NCI-H446 (cell line): ENCODE data around the gene PLEKHA8.

Experiments
- DNase-seq, 2 experiments: peaks; one replicate each; lab custom pipeline; 2025; lab: John Stamatoyannopoulos, UW

Gene PLEKHA8

DNA sequence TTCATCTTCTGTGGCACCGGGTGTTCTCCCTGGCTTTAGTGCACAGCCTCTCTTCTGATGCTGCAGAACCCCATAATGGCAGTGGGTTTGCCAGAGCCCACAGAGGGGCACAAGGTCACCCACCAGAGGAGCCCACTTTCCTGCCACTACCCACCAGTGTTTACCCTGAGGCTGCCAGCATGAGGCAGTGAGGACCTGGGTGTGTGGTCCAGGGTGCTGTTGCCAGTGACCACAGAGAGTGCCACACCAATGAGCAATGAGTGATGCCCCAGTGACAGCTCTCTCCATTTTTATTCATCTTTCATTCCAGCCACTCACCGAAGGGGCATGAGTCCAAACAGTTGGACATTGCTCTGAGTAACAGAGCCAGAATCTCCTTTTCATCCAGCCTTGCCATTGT is 141.4 kb downstream of the PLEKHA8 start:
- no peak for DNase-seq

DNA sequence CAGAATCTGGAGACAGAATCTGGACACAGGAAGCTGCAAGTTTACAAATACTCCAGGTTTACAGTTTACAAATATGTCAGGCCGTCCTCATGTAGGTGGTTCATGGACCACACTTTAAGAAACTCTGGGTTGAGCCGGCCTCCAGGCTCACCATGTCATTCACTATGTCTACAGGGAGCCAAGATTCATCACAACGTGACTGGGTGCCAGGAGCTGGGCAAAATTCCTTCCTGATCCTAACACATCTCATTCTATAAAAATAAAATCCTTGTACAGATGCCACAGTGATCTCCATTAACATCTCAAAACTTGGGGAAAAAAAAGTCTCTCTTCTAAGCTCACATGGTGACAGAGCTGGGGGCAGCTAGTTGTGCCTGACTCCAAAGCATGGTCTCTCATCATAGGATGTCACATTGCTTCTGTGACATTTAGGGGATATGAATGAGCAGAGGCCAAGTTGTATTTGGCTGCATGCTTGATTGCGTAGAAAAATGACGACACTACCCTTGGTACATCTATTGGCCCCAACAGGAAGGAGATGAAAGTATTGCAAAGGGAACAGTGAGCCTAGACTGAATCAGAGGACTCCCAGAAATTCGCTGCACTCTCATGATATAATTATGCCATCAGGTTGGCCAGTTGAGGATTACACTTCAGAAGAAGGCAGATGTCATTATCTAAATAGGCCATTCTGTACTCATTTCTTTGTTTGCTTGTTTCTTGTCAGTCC is 142.4 kb downstream of the PLEKHA8 start:
- DNase-seq: peak in 1 of 2 experiments; percentile 47

DNA sequence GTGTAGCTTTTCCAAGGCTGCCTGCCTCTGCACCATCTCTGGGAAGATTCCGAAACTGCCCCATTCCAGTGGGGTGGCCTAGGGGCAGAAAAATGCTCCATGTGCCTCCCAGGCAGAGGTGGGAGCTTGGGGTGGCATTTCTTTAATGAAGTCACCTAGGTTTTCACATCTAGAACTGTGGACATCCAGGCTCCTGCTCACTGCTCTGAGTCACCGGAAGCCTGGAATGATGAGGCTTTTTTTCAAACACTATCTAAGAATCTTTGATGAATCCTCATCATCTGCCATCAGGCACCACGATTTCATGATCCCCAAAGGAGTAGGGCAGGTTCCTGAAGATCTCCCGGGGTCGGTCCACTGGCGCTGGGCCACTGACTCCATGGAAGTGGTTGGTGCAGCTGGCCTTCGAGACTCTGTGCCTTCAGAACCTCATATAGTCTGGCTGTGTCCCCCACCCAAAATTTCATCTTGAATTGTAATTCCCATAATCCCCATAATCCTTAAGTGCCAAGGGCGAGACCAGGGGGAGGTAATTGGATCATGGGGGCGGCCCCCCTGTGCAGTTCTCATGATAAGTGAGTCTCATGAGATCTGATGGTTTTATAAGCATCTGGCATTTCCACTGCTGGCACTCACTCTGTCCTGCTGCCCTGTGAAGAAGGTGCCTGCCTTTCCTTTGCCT is 143.7 kb downstream of the PLEKHA8 start:
- DNase-seq: peak; percentile 61 to 82

DNA sequence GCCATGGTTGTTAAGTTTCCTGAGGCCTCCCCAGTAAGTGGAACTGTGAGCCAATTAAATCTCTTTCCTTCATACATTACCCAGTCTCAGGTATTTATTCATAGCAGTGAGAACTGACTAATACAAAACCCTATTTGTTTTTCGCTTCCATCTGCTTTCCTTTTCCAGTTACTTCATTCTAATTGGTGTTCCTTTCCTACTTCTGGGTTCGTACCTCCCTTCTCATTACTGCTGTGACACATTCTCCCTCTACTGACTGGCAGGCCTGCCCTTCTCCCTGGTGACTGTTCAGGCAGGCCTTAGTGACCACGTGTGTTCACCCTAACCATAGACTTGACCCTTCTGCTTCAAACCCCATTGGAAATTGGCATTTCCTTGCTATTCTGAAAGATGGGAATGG is 144.2 kb downstream of the PLEKHA8 start:
- DNase-seq: no peak

DNA sequence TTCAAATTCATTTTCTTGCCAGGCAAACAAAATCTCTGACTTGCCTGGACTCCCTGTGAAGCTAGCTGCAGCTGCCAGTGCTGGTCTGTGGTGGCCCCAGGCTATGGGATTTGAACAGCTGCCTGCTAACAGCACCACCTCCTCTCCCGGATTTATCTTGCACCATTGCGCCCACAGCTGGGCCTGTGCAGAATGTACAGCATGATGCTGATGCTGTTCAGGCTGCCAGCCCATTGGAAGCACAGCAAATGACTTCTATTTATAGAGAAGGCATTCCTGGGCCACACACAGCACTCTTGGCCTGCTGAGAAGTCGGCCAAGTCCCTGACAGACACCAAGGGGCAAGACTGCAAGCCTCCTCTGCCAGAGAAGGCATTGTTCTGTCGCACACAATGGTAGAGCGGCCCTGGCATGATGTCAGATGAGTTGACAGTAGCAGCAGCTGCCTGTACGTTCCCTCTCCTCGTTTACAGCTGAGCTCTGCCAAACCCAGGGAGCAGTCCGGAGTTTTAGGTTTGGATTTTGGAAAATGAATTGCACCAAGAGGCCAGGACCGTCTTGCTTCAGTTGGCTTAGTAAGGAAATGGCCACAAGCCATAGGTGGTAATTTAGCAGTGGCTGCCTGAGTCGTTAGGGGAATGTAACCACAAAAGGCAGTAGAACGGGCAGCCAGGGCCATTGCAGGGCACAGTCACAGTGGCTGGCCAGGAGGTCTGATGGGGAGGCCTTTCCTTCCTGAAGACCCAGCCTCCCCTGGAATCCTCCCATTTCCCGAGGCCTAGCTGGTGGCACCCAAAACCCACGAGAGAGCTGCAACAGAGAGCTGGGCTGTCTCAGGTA is 145.1 kb downstream of the PLEKHA8 start:
- DNase-seq: peak; percentile 97 to 100

DNA sequence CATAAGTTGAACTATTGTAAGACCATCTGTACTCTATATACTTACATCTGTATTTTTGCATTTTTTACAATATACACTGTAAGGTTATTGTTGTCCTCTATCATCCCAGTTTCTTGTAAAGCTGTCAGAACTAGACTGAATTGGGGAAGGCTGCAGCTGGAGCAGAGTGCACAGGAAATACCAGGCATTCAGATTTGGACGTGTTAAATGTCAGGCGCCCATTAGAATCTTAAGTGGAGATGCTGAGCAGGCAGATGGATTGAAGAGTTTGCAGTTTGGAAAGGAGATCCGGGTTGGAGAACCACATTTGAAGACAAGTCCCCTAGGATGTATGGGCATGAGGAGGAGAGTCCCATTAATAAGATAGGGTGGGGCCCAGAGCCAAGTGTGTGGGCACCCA is 147.0 kb downstream of the PLEKHA8 start:
- peak; percentile 10 to 37 for DNase-seq

DNA sequence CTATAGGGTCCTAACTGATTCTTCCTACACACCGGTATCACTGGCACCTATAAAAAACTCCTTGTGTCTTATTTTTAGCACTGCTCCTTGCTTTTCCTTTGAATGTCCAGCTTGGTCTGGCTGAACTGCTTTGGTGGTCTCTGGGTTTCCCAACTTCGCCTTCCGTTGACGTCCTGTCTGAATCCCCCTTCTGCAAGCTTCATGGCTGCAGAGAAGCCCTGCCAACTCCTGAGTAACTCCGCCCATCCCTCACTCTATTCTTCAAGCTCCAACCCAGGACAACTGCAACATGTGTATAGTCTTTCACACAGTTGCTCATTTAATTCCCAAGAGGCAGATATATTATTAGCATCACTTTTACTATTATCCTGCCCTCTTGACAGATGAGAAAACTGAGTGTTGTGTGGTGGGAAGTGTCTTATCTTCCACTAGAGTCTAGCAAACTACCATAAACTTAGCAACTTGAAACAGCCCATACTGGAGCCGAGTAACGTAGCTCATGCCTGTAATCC is 147.5 kb downstream of the PLEKHA8 start:
- peak in 1 of 2 experiments; percentile 23 for DNase-seq

DNA sequence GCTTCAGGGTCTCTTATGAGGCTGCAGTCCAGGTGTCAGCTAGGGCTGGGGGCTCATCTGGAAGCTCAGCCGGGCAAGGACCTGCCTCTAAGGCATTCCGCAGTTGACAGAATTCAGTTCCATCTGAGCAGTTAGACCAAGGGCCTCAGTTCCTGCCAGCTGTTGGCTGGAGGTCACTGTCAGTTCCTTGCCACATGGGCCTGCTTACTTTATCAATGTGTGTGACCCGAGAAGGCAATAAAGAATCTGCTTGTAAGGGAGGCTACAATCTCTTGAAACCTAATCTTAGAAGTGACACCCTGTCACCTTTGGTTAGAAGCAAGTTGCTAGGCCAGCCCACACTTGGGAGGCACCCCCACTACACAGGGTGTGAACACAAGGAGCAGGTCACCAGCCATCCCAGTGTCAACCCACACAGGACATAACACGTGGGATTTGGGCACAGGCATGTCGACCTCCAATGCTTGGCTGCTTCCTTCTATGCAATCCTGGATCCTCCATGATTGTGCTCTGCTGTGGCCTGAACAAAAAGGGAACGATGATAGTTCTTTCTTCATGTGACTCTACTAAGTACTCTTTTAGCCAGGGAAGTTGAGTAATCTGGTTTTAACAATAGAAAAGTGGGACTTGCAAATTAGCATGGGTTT is 148.4 kb downstream of the PLEKHA8 start:
- DNase-seq: no peak

DNA sequence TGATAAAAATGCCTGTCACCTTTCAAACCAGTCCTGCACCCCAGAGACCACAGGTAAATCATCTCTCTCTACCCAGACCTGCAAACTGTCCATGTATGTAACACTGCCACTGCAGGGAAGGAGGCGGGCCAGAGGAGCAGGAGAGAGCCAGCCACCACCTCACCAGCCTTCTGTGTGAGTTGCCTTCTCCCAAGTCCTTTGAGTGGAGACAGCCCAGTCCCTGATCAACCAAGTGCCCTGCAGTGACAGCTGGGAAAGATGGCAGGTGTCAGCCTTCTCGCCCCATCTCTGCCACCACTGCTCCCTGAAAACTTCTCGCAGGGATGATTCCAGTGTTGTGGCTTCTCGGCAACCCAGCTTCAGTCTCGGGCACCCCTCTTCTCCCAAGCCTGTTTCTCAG is 149.0 kb downstream of the PLEKHA8 start:
- DNase-seq: no peak

DNA sequence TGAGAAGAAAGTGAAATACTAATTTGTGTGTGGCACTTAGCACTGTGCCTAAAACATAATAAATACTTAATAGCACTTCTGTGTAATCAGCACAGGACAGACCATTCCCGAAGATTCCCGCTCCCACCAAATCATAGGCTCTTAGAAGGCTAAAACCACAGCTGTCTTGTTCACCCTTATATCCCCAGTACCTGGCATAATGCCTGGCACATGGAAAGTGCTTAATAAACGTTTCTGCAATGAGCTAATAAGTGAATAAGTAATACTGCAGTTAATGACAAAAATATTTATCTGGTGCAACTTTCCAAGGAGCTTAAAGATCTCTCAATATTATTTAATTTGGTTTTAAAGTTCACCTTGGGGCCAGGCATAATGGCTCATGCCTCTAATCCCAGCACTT is 149.8 kb downstream of the PLEKHA8 start:
- DNase-seq: peak; percentile 24 to 42

DNA sequence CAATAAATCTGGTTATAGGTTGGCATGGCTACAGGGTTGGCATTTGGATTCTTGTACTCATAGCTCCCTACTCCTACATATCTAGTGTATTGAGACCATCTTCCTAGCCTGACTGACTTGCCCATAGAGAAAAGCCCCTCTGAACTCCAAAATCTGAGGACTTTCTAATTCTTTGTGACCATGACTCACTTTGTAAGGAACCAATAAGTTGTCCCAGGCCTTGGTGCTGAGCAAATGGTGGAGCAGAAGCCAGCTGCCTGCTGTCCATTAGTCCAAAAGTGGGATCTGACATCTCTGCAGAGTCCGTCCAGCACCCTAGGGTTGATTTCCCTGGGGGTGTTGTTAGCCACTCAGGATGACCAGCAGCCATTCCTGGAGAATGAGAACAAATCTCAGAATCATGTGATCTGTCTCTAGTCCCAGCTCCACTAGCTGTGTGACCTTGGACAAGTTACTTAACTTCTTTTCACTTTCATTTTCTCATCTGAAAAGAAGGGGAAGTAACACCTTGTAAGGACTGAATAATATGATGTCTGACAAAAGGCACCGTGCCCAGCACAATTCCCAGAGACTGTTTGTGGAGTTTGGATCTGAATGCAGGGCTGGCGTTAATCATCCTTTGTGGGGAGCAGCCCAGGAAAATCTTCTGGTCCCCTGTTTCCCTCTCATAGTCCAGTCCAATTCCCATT is 150.7 kb downstream of the PLEKHA8 start:
- DNase-seq: no peak
